Esophagus muscularis mucosa (tissue), 4 donors: ENCODE measurements around the gene IMP3. TPM values are rescaled to one million over a fixed set of nuclear protein-coding genes. Genes with fewer than 3 reads are reported as not detected.
"Not testable (repeated sequence)": the region's sequence is repeated elsewhere in the genome, so short reads cannot be mapped to it uniquely, and the experiment has no call there.

ENCODE experiments used
- DNase-seq: peaks from one replicate; pipeline ENCODE4 v3.0.0-alpha.2; 2017; ENCODE audit errors: extremely low spot score
- H3K27ac ChIP-seq, 4 donors: fragments of 200-600 bp; sonication (generic); replicated peaks in 1 of 4; 1 replicate in 3 of 4; 2 replicates in 1 of 4; pipeline ENCODE4 v1.5.1; 2016 to 2019; ENCODE audit warnings: mild to moderate bottlenecking in 1 of 4
- H3K27me3 ChIP-seq, 4 donors: fragments of 200-600 bp; sonication (generic); one replicate each; pipeline versions ENCODE4 v1.5.1 to v1.6.0; 2016 to 2019
- H3K36me3 ChIP-seq, 4 donors: fragments of 200-600 bp; sonication (generic); one replicate each; pipeline ENCODE4 v1.5.1; 2016 to 2019
- H3K4me1 ChIP-seq, 4 donors: fragments of 200-600 bp; sonication (generic); one replicate each; pipeline ENCODE4 v1.5.1; 2016 to 2019
- H3K4me3 ChIP-seq, 4 donors: fragments of 200-600 bp; sonication (generic); 1 replicate in 2 of 4; 2 replicates in 2 of 4; pipeline ENCODE4 v1.5.1; 2016 to 2019; ENCODE audit warnings: mild to moderate bottlenecking in 4 of 4, moderate library complexity in 1 of 4
- H3K9me3 ChIP-seq, 4 donors: fragments of 200-600 bp; sonication (generic); 1 replicate in 3 of 4; 2 replicates in 1 of 4; pipeline ENCODE4 v1.5.1; 2016 to 2019
- EP300 ChIP-seq: sonication (generic); formaldehyde crosslinking; IDR thresholded peaks from one replicate; pipeline ENCODE4 v1.6.1; 2017; ENCODE audit warnings: antibody characterized with exemption
- POLR2A ChIP-seq: fragments of 450-650 bp; IDR thresholded peaks from one replicate; pipeline ENCODE4 v1.6.1; 2017; ENCODE audit warnings: antibody characterized with exemption, moderate library complexity, mild to moderate bottlenecking, low read depth
- POLR2AphosphoS5 ChIP-seq, 2 donors: sonication (generic); formaldehyde crosslinking; IDR thresholded peaks; one replicate each; pipeline ENCODE4 v1.6.1; 2017; ENCODE audit warnings: antibody characterized with exemption in 2 of 2
- WGBS: methylation state at CpG from one replicate; pipeline ENCODE4 v1.1.5; 2018; 5-methylcytosine and 5-hydroxymethylcytosine counted together
- intact Hi-C: fragments of 100-400 bp; cut with DNase I; formaldehyde crosslinking; loops from one replicate; pipeline ENCODE4 v1.15.1; 2023
- total RNA-seq, 4 donors: library from RNA; depleted of rRNA; stranded (reverse); fragments of >200 nt; gene quantifications; one replicate each; pipeline versions ENCODE4 v1.1.0 to v1.2.1, GENCODE V29; 2016
- TF ChIP-seq, protein P1 (sequence below), 3 experiments: fragments of 200-600 bp in 2 of 3; fragments of 450-650 bp in 1 of 3; sonication (generic) in 2 of 3; IDR thresholded peaks; one replicate each; pipeline ENCODE4 v1.5.1; 2017 to 2019; ENCODE audit warnings: antibody characterized with exemption in 3 of 3, mild to moderate bottlenecking in 2 of 3, moderate library complexity in 1 of 3

IMP3 gene
- total RNA-seq: 10 to 100 TPM; 49.0 to 83.5 (median 62.1) TPM

- WGBS: 0% methylated on average over 48 of the region's 83 CpGs
- H3K9me3 ChIP-seq: no peaks in the 10 kb centered on the region
- peak within 1 kb of the TSS; percentile 87 to 98 (median 94) for H3K27ac ChIP-seq
- no peaks in the 10 kb centered on the region for H3K27me3 ChIP-seq
- peak; percentile 99 for DNase-seq
- H3K36me3 ChIP-seq: peaks cover 0 to 5% (median 0%) of the 10 kb centered on the region in 4 donors
- H3K4me3 ChIP-seq: peak within 1 kb of the TSS; percentile 86 to 97 (median 89)
- peaks cover 32 to 44% (median 40%) of the 10 kb centered on the region in 4 donors for H3K4me1 ChIP-seq
- TF ChIP-seq POLR2A (peak; percentile 73), POLR2AphosphoS5 (IDR thresholded peaks at IDR 0.05) (peak; percentile 99), EP300 (no peak)
- TF ChIP-seq, protein P1, sequence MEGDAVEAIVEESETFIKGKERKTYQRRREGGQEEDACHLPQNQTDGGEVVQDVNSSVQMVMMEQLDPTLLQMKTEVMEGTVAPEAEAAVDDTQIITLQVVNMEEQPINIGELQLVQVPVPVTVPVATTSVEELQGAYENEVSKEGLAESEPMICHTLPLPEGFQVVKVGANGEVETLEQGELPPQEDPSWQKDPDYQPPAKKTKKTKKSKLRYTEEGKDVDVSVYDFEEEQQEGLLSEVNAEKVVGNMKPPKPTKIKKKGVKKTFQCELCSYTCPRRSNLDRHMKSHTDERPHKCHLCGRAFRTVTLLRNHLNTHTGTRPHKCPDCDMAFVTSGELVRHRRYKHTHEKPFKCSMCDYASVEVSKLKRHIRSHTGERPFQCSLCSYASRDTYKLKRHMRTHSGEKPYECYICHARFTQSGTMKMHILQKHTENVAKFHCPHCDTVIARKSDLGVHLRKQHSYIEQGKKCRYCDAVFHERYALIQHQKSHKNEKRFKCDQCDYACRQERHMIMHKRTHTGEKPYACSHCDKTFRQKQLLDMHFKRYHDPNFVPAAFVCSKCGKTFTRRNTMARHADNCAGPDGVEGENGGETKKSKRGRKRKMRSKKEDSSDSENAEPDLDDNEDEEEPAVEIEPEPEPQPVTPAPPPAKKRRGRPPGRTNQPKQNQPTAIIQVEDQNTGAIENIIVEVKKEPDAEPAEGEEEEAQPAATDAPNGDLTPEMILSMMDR (IDR thresholded peaks at IDR 0.05): peak in 1 of 3 experiments; percentile 20
- intact Hi-C loops: loop anchor here (5.0 to 10.0 kb wide), 2 partner anchors 42 to 275 kb away; partner anchors contain the start of gene MAN2C1
Measured at GRCh38 chr15:75639709-75640482, at the start of gene IMP3. IMP3 (minus strand) TSS chr15:75640224; CDS start chr15:75640168, 56 bp downstream.

- 60% methylated on average over 1 of the region's 20 CpGs for WGBS
- H3K27me3 ChIP-seq, H3K4me3 ChIP-seq, DNase-seq, H3K9me3 ChIP-seq: not testable (repeated sequence)
- Histone ChIP-seq H3K36me3 (peaks cover 33 to 78% (median 55%) of the 10 kb centered on the region in 4 donors), H3K4me1 (peaks cover 13 to 59% (median 42%) of the 10 kb centered on the region in 4 donors), H3K27ac (peak overlapping the region in 2 of 4 donors; percentile 22 to 62)
- intact Hi-C loops: loop anchor here (5.0 to 10.0 kb wide), 2 partner anchors 113 to 115 kb away; partner anchors contain the start of gene PTPN9
- TF ChIP-seq POLR2AphosphoS5 (IDR thresholded peaks at IDR 0.05): peak in 1 of 2 donors; percentile 8
Measured at GRCh38 chr15:75689429-75689828, 49.4 kb upstream of the IMP3 start.

DNA sequence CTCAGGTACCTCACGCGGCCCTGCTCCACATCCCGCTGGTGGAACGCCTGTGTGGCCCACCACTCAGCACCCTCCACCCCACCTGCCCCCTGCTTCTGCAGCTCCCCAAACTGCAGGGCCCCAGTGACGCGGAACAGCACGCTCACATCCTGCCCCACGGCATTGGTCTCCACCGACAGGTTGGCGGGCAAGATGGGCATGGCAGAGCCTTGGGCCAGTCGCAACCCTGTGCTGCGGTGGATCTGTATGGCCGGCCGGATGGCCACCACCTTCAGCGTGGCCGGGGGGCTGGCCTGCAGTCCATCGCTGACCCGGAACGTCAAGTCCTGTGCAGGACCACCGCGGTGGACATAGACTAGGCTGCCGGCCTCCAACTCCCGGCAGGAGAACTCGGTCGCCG lies 48.8 kb upstream of the IMP3 start:
- intact Hi-C loops: loop anchor here (5.0 to 10.0 kb wide), 2 partner anchors 113 to 114 kb away; partner anchors contain the start of gene PTPN9
- Histone ChIP-seq H3K4me1 (peaks cover 11 to 59% (median 41%) of the 10 kb centered on the region in 4 donors), H3K27ac (peak overlapping the region in 2 of 4 donors; percentile 22 to 62), H3K36me3 (peaks cover 39 to 83% (median 60%) of the 10 kb centered on the region in 4 donors), H3K4me3 (no peak overlapping the region), H3K9me3 (no peaks in the 10 kb centered on the region), H3K27me3 (no peaks in the 10 kb centered on the region)
- 100% methylated on average over 2 of the region's 26 CpGs for WGBS
- no peak for TF ChIP-seq POLR2A
- no peak for DNase-seq

- peaks cover 39 to 89% (median 63%) of the 10 kb centered on the region in 4 donors for H3K36me3 ChIP-seq
- H3K9me3 ChIP-seq: no peaks in the 10 kb centered on the region
- DNase-seq: no peak
- H3K4me3 ChIP-seq: no peak overlapping the region
- peak overlapping the region in 3 of 4 donors; percentile 59 to 70 (median 62) for H3K27ac ChIP-seq
- intact Hi-C loops: loop anchor here (5.0 to 10.0 kb wide), 2 partner anchors 113 to 114 kb away; partner anchors contain the start of gene PTPN9
- TF ChIP-seq EP300 (no peak), POLR2A (no peak), POLR2AphosphoS5 (IDR thresholded peaks at IDR 0.05) (no peak)
- TF ChIP-seq, protein P1 (IDR thresholded peaks at IDR 0.05): no peak
- 82% methylated on average over 6 of the region's 7 CpGs for WGBS
- peaks cover 9 to 59% (median 41%) of the 10 kb centered on the region in 4 donors for H3K4me1 ChIP-seq
- no peaks in the 10 kb centered on the region for H3K27me3 ChIP-seq
Measured at GRCh38 chr15:75688278-75688557, 48.2 kb upstream of the IMP3 start.

GRCh38 chr15:75687486-75688277 lies 47.7 kb upstream of the IMP3 start:
- Histone ChIP-seq H3K36me3 (peaks cover 39 to 94% (median 67%) of the 10 kb centered on the region in 4 donors), H3K4me1 (peaks cover 7 to 57% (median 39%) of the 10 kb centered on the region in 4 donors), H3K27me3 (no peaks in the 10 kb centered on the region), H3K4me3 (no peak overlapping the region), H3K27ac (peak overlapping the region; percentile 59 to 70 (median 61)), H3K9me3 (no peaks in the 10 kb centered on the region)
- intact Hi-C loops: loop anchor here (5.0 to 10.0 kb wide), 2 partner anchors 113 to 115 kb away; partner anchors contain the start of gene PTPN9
- DNase-seq: no peak
- WGBS: 89% methylated on average over 26 of the region's 44 CpGs
- no peak for TF ChIP-seq EP300
- TF ChIP-seq POLR2A: no peak
- no peak for TF ChIP-seq POLR2AphosphoS5 (IDR thresholded peaks at IDR 0.05)
- TF ChIP-seq, protein P1 (IDR thresholded peaks at IDR 0.05): no peak
